Right ventricle myocardium superior (tissue), 1 donor: Measurements from ENCODE around the gene GRIK3. TPM values are rescaled to one million over a fixed set of nuclear protein-coding genes. Genes with fewer than 3 reads are reported as not detected.
"Not testable (repeated sequence)": the region's sequence is repeated elsewhere in the genome, so short reads cannot be mapped to it uniquely, and the experiment has no call there.

Source experiments
- ATAC-seq: fragments of 200-7000 bp; cut with Tn5 transposase; one replicate; pipeline ENCODE4 v1.9.1; 2020; ENCODE audit warnings: mild to moderate bottlenecking; ENCODE audit not compliant: poor library complexity
- DNase-seq: peaks from one replicate; pipeline ENCODE4 v3.0.0-alpha.2; 2020
- intact Hi-C: fragments of 100-400 bp; cut with DNase I; formaldehyde crosslinking; loops from one replicate; pipeline ENCODE4 v1.11.2; 2022
- total RNA-seq: library from RNA; stranded (reverse); fragmentation: NEBNext Ultra II Directional; extraction: Animal tissue kit (Norgen Biotek cat#: 25700); gene quantifications from one replicate; pipeline ENCODE4 v1.2.1, GENCODE V29; 2021
- donor health status: DM: no; HTN: yes; CAD: no; lungs with severe emphysema.

The GRIK3 gene
- total RNA-seq, 1 donor from 2014 or later = 0.91 TPM

DNA sequence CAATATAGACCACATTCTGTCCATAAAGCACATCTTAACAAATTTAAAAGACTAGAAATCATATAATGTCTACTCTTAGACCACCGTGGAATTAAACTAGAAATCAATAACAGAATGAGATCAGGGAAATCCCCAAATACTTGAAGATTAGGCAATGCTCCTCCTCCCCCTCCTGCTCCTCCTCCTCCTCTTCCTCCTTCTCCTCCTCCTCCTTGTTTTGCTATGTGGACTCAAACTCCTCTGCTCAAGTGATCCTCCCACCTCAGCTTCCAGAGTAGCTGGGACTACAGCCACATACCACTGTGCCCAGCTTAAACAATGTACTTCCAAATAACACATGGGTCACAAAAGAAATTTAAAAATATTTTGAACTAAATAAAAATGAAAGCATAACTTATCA lies 134.2 kb downstream of the GRIK3 start:
- ATAC-seq (no peak), DNase-seq (no peak)
- intact Hi-C loops = no loop called here

DNA sequence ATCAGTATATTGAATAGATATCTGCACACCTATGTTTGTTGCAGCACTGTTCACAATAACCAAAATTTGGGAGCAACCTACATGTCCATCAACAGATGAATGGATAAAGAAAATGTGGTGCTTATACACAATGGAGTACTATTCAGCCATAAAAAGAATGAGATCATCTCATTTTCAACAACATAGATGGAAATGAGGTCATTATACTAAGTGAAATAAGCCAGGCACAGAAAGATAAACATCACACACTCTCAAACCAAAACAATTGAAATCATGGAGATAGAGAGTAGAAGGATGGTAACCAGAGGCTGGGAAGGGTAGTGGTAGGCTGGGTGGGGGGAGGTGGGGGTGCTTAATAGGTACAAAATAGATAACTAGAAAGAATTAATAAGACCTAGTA lies 136.5 kb downstream of the GRIK3 start:
- intact Hi-C loops, ATAC-seq, DNase-seq: not testable (repeated sequence)

DNA sequence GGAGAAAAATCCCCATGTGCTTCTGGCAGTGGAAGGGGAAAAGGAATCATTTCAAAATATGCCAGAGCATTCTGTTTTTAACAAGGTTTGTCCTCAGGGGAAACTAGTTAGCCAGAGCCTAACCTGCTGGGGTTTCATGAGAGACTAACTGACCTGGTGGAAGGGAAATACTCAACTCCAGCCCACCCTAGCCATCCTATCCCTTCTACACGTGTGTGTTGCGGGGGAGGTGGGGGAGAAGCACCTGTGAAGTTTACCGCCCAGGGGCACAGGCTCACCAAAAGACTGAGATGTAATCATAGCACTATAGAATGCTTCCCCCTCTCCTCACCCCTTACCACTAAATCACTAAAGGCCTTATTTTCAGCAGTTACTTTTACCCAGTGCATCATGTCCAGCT lies 139.5 kb downstream of the GRIK3 start:
- intact Hi-C loops = no loop called here
- ATAC-seq = no peak
- DNase-seq = no peak

DNA sequence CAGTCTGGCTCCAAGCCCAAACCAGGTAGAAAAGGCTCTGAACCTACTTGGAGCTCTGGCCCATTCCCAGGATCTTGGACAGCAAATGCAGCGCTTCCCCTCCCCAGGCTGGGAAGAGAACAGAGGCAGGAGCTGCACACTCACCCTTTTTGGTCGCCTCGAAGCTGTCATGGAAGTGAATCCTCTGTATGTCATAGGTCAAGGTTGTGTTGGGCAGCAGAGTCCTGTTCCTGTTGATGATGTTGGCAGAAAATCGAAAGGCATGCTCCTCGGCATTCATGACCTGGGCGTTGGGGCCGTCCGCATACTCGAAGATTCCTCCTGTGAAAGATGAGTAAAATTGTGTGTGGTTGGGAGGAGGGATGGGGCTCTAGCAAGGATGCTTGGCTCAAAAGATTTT lies 143.5 kb downstream of the GRIK3 start:
- DNase-seq = no peak
- intact Hi-C loops = no loop called here
- no peak for ATAC-seq

DNA sequence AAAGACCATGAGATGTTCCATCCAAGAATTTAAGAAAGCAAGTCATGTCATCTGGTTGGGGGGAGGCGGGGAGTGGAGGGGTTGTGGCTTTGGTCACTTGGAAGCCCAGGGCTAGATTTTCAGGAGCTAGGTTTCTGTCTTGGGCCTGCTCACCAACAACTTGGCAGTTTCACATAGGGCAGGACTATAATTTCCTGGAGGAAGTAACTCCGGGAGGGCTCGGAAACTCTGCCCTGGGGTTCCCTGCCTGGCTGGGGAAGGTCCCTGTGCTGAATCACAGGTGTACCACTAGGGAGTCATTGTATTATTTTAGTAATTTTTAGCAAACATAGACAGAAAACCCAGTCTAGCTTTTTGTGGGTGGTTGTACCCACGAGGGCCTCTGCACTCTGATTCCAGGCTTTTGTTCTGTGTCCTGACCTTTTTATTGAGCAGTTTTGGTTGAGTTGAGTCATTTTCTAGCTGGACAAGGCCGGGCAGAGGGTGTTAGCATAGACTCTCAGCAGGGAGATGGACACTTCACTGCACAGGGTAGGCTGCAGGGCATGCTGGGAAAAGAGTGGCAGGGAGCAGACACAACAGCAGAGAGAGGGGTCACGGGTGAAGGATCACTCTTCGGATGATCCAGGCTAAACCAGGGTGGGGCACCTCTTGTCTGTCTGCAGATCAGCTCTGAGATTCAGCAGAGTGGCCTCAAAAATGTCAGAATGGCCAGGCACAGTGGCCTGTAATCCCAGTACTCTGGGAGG lies 144.7 kb downstream of the GRIK3 start:
- ATAC-seq (no peak), DNase-seq (no peak)
- intact Hi-C loops = no loop called here

DNA sequence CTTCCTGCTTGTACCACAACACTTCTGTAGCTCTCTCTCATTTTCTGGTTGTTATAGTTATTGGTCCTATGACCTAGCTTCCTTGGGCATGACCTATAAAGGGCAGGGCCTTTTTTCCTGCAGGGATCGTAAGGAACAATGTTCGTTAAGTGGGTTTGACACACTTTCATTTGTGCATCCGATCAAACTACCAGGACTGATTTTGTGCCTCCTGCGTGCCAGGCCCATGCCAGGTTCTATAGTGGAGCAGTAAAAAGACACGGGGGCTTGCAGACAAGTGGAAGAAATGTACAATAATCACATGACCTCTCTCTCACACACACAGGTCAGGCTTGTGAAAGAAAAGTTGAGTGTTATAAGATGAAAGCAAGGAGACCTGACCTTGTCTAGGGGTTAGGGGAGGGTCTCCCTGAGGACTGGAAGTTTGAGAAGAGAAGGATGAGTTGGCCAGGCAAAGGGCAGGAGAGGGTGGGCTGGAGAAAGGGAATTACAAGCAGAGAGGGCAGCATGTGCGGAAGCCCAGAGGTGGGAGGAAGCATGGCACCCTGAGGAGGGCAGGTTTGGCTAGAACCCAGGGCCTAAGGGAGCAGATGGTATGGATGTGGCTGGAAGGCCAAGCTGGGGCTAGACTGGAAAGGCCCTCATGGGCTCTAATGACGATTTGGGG lies 145.4 kb downstream of the GRIK3 start:
- intact Hi-C loops = no loop called here
- DNase-seq (no peak), ATAC-seq (no peak)

DNA sequence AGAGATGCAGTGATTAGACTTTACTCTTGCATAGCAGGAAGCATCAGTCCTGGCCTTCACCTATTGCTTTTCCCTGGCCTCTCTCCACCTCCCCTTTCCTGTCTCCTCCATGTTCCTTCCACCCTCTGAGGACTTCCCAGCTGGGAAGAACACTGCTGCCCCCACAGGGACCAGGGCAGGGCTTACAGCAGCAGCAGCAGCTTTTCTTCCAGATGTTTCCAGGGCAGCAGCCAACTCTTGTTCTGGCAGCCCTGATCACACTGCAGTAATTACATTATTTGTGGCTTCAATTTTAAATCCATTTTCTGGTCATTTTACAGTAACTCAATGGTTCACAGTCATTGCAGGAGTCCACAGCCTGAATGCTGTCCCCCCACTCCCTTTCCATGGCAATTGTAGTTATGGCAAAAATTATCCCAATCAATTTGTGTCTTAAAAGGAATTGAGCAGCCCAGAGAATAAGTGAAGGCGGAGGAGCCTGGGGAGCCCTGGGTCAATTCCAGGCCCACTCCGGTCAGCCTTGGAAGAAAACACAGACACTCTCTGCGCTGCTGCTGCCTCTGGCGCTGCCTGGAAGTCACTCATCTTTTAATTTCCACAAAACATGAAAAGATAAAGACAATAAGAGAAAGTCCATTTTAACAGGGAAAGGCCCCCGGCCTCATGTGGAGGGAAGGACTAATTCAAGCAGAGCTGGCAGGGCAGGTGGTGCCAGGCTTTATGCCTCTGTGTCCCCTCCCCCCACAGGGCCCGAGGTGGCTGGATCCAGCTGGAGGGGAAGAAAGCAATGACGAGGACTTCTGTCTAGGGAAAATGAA lies 148.6 kb downstream of the GRIK3 start:
- intact Hi-C loops = no loop called here

DNA sequence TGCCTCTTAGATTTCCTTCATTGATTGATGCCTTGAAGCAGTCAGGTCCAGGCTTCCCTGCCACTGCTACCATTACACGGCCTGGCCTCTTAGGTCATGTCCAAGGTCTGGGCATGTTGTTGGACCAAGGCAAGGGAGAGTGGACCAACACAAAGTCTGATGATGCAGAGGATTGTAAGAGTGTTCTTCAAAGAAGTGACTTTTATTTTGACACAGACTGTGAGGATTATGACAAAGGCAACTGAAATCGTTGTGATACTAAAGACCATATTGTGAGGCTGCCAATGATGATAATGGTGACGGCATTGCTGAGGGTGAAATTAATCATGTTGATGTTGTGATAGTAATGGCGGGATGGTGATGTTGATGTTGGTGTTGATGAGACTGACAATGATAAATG lies 149.5 kb downstream of the GRIK3 start:
- intact Hi-C loops = no loop called here
- DNase-seq = no peak
- ATAC-seq = no peak

More for the DNA sequence above, 148.6 kb downstream of the GRIK3 start:
- DNase-seq (no peak), ATAC-seq (peak; percentile 76)

DNA sequence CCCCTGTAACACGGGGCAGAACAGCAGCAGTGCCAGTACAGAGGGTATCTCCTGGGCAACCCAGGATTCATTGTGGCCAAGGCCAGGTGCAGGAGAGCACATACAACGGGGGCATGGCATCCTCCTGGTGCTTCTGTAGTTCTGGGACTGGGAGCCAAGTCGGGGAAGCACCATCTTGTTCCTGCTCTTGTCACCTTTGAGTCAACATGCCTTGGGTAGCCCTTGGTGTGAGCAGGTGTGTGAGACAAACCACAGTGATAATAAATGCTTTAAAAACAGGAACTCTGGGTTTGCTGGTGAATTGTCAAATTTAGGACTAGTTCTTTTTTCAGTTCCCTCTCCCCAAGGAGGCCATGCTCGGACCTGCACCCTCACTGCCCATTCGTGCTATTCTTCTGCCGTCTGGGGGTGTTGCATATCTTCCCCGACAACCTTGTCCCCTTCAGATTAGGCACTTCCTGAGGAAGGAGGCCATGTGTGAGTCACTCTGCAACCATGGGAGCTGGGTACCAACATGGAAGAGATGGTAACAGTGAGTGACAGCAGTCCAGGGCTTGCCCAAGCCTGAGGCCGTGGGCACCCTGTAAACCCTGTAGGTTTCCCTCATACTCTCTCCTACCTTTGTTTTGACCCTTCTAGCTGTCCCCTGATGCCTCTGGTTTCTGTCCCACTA lies 150.2 kb downstream of the GRIK3 start:
- ATAC-seq = no peak
- no peak for DNase-seq
- intact Hi-C loops = no loop called here

DNA sequence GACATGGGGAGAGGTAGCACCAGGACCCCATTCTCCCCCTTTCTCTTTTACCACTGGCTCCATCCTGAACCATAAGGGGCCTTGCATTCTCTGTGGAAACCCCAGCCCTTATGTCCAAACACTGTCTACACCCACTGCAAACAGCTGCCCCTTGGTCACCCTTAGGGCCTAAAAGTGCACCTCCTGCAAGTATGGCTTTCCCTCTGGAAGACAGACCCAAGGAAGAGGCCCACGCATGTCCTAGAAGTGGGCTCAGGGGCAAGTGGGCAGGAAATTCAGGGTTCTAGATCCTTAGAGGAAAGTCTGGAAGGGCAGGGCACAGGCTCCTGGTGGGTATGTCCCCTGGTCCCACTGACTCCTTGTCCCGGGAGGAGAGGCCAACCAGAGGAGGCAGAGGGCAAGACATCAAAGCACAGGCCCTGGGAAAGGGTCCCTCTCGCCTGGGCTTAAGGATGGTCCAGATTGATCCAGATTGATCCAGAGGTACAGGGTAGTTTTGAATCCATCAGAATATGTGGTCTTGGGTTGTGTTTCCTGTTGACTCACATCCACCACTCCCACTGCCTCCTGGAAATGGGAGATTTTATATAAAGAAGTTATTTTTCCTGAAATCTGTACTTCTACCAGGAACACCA lies 150.9 kb downstream of the GRIK3 start:
- DNase-seq = no peak
- no peak for ATAC-seq
- intact Hi-C loops = no loop called here

DNA sequence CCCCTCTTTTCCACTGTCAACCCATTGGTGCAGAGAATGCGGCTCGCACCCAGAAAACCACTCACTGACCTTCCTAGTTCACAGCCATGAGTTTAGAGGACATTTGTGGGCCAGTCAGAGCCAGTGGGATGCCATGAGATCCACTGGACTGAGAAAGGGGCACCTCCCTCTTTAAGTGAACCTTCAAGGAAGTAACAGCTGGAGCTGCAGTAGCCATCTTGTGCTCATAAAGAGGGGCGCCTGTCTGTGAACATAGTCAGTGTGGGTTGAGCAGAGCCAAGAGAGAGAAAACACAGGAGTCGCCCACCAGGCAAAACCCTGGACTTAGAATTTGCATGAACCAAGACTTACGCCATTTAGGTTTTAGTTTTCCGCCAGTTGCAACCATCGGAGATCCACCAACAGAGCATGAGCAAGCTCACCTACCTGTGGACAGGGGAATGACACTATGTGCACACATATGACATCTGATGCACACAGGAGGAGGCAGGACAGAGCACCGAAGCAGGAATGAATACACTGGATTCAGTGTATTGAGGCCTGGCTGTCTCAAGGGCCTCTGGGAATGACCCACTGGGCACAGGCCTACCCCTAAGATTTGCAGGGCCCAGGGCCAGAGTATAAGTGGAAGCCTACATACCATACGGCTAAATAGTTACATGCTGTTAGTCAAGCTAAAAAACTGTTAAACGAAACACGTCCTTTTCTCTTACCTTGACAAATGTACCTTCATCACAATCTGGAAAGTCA lies 151.6 kb downstream of the GRIK3 start:
- ATAC-seq (no peak), DNase-seq (no peak)
- intact Hi-C loops = no loop called here

DNA sequence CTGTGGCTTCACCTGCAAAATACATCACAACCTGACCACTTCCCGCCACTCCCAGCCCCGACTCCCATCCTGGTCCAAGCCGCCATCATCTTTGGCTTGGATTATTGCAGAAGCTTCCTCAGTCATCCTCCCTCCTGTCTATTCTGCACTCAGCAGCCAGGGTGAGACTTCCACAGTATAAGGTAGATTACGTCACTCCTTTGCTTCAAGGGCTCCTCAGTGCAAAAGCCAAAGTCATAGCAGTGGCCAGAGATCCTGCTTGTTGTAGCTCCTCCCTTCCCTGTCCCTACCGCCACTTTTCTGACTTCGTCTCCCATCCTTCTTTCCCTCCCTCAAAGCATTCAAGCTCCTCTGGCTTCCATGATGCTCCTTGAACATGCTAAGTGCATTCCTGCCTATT lies 152.8 kb downstream of the GRIK3 start:
- no peak for ATAC-seq
- no peak for DNase-seq
- intact Hi-C loops = no loop called here

DNA sequence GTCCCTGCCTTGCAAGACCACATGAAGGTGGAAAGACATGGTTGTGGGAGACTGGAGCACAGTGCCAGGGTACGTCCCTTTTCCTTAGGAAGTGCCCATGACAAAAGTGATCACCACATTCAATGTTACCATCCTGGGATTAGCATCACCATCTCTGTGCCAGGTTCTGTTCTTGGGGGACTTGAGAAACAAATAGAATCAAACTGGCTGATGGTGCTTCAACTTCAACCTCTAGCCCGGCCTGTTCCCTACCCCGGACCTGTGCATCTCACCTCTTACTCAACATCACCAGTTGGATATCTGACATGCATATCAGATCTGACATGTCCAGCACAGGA lies 153.3 kb downstream of the GRIK3 start:
- intact Hi-C loops = no loop called here
- DNase-seq = no peak
- no peak for ATAC-seq

DNA sequence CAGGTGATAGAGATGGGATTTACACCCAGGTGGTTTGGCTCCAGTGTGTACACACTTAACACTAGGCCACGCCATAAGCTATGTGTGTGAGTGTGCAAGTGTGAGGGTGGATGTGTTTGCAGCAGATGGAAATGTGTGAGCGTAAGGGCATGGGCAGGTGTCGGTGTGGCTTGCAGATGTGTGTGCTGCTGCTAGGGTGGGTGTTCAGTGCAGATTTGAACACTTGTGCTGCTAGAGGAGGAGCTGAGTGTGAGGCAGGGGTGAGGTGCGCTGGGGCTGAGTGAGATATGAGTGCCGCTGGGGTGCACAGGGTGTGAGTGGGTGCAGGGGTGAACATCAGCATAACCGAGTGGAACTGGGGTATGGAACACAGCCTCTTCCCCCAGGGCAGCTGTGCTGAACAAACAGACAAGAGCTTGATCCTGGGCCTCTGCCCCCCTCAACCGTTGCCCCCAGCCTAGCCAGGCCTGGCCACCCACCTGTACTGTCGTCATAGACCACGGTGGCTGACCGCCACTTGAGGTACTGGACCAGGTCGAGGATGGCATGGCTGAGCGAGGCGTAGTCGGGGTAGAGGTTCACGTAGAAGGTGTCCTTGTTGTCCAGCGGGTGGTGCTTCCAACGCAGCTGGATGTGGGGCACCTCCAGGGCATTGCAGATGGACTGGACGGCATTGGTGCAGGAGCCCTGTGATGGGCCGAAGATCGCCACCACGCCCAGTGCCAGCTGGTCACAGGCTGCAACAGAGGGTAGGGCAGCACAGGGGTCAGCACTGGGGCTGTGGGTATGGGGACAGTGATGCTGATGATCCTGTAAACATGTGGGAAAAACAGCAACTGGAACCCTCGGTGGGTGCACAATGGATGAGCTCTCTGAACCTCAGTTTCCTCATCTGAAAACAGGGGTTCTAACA lies 153.9 kb downstream of the GRIK3 start:
- ATAC-seq (no peak), DNase-seq (no peak)
- intact Hi-C loops = no loop called here

DNA sequence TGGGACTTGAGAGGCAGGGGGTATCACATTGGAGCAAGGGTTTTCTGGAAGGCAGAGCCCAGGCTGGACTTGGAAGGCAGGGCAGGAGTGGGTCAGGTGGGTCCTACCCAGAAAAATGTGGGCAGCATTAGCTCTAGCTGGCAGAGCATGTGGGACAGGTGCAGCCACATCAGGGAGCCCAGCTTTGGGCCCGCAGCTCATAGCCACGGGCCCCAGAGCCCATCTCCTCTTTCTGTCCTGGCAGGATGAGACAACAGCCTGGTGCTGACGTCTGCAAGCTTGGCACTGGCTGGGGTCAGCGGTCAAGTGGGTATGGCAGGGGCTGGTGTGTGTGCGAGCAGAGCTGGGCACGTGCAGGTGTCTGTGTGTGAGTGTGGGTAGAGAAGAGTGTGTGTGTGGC lies 154.7 kb downstream of the GRIK3 start:
- DNase-seq = no peak

DNA sequence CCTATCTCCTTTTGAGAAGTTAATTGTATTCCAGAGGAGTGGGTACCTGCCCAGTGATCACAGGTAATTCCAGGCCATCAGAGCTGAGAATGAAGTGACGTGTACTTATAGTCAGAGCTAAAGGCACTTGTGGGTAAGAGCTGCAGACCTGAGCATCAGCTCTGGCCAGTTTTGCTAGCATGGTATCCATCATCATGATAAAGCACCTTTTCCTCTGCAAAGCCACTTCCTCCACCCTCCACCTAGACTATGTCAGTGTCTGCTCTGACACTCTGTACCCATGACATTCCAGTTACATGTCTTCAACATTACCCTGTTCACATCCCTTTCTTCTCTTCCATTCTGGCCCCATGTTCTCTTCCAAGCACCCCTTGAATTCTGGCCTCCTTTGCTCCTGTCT lies 157.3 kb downstream of the GRIK3 start:
- intact Hi-C loops = no loop called here
- DNase-seq = no peak
- ATAC-seq = no peak

More for the DNA sequence above, 154.7 kb downstream of the GRIK3 start:
- no peak for ATAC-seq
- intact Hi-C loops = no loop called here
